ENCODE measurements around the gene BCDIN3D. TPM values are rescaled to one million over a fixed set of nuclear protein-coding genes. Genes with fewer than 3 reads are reported as not detected.
"Not testable (repeated sequence)": the region's sequence is repeated elsewhere in the genome, so short reads cannot be mapped to it uniquely, and the experiment has no call there.

BCDIN3D gene
- total and polyA plus RNA-seq, 4 donors: 1.7 to 4.4 (median 2.1) TPM

DNA sequence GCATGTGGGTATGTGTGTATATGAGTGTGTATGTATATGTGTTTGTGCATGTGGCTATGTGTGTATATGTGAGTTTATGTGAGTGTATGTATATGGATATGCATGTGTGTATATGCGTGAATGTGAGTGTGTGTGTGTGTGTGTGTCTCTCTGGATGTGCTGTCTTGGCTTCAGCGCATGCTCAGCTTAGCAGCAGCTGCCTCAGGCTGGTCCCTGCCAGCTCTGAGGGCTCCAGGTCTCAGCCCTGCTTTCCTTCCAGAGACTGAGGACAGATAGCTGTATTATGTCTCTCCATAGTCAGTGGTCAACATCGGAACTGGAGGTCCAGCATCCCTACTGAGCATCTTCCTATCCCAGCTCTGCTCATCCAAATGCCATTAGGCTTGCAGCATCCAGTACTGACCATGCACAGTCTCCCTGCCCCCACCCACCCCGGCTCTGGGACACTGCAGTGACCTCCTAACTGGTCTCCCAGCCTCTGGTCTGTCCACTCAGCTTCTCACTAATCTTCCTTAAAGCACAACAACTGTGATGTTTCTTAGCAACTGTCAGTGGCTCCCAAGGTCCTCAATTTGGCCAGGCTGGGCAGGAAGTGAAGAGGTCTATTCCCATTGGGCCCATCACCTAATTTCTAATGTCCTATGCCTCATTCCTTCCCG, 38.0 kb upstream of the BCDIN3D start:
- TF ChIP-seq NR2F2 (IDR thresholded peaks at IDR 0.05) (no peak), RAD21 (IDR thresholded peaks at IDR 0.05) (no peak), EGR1 (IDR thresholded peaks at IDR 0.05; ENCODE audit: low read depth in 2 of 2) (no peak), GABPA (IDR thresholded peaks at IDR 0.05 in 1 of 2, conservative IDR thresholded peaks at IDR 0.05 in 1 of 2) (no peak), TAF1 (conservative IDR thresholded peaks at IDR 0.05) (no peak)
- TF ChIP-seq, protein P1, sequence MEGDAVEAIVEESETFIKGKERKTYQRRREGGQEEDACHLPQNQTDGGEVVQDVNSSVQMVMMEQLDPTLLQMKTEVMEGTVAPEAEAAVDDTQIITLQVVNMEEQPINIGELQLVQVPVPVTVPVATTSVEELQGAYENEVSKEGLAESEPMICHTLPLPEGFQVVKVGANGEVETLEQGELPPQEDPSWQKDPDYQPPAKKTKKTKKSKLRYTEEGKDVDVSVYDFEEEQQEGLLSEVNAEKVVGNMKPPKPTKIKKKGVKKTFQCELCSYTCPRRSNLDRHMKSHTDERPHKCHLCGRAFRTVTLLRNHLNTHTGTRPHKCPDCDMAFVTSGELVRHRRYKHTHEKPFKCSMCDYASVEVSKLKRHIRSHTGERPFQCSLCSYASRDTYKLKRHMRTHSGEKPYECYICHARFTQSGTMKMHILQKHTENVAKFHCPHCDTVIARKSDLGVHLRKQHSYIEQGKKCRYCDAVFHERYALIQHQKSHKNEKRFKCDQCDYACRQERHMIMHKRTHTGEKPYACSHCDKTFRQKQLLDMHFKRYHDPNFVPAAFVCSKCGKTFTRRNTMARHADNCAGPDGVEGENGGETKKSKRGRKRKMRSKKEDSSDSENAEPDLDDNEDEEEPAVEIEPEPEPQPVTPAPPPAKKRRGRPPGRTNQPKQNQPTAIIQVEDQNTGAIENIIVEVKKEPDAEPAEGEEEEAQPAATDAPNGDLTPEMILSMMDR (IDR thresholded peaks at IDR 0.05; ENCODE audit: low read depth, low read length, missing input control): no peak
- TF ChIP-seq, protein P2, sequence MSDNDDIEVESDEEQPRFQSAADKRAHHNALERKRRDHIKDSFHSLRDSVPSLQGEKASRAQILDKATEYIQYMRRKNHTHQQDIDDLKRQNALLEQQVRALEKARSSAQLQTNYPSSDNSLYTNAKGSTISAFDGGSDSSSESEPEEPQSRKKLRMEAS (IDR thresholded peaks at IDR 0.05): no peak
- TF ChIP-seq, protein P3, sequence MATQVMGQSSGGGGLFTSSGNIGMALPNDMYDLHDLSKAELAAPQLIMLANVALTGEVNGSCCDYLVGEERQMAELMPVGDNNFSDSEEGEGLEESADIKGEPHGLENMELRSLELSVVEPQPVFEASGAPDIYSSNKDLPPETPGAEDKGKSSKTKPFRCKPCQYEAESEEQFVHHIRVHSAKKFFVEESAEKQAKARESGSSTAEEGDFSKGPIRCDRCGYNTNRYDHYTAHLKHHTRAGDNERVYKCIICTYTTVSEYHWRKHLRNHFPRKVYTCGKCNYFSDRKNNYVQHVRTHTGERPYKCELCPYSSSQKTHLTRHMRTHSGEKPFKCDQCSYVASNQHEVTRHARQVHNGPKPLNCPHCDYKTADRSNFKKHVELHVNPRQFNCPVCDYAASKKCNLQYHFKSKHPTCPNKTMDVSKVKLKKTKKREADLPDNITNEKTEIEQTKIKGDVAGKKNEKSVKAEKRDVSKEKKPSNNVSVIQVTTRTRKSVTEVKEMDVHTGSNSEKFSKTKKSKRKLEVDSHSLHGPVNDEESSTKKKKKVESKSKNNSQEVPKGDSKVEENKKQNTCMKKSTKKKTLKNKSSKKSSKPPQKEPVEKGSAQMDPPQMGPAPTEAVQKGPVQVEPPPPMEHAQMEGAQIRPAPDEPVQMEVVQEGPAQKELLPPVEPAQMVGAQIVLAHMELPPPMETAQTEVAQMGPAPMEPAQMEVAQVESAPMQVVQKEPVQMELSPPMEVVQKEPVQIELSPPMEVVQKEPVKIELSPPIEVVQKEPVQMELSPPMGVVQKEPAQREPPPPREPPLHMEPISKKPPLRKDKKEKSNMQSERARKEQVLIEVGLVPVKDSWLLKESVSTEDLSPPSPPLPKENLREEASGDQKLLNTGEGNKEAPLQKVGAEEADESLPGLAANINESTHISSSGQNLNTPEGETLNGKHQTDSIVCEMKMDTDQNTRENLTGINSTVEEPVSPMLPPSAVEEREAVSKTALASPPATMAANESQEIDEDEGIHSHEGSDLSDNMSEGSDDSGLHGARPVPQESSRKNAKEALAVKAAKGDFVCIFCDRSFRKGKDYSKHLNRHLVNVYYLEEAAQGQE (IDR thresholded peaks at IDR 0.05): no peak
- TF ChIP-seq, protein P4, sequence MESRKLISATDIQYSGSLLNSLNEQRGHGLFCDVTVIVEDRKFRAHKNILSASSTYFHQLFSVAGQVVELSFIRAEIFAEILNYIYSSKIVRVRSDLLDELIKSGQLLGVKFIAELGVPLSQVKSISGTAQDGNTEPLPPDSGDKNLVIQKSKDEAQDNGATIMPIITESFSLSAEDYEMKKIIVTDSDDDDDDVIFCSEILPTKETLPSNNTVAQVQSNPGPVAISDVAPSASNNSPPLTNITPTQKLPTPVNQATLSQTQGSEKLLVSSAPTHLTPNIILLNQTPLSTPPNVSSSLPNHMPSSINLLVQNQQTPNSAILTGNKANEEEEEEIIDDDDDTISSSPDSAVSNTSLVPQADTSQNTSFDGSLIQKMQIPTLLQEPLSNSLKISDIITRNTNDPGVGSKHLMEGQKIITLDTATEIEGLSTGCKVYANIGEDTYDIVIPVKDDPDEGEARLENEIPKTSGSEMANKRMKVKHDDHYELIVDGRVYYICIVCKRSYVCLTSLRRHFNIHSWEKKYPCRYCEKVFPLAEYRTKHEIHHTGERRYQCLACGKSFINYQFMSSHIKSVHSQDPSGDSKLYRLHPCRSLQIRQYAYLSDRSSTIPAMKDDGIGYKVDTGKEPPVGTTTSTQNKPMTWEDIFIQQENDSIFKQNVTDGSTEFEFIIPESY (IDR thresholded peaks at IDR 0.05): no peak
- TF ChIP-seq, protein P5, sequence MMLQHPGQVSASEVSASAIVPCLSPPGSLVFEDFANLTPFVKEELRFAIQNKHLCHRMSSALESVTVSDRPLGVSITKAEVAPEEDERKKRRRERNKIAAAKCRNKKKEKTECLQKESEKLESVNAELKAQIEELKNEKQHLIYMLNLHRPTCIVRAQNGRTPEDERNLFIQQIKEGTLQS (IDR thresholded peaks at IDR 0.05): no peak
- no peaks in the 10 kb centered on the region for H3K9me3 ChIP-seq (ENCODE audit: control insufficient read depth in 4 of 4, low read length in 3 of 4)
- H3K36me3 ChIP-seq (ENCODE audit: control insufficient read depth in 4 of 4, insufficient read depth in 3 of 4, low read depth in 1 of 4, low read length in 3 of 4): no peaks in the 10 kb centered on the region
- no peaks in the 10 kb centered on the region for H3K27me3 ChIP-seq (ENCODE audit: control insufficient read depth in 4 of 4, insufficient read depth in 4 of 4, low read length in 3 of 4)
- WGBS: 86% methylated on average over 5 of the region's 5 CpGs
- no peak overlapping the region for H3K9ac ChIP-seq (ENCODE audit: low read depth in 1 of 2, low read length in 2 of 2)
- H3K4me1 ChIP-seq (ENCODE audit: control insufficient read depth in 4 of 4, insufficient read depth in 4 of 4, low read length in 3 of 4): no peaks in the 10 kb centered on the region
- no peak overlapping the region for H3K27ac ChIP-seq (ENCODE audit: low read depth in 1 of 2, low read length in 2 of 2)
- DNase-seq (ENCODE audit: low spot score): no peak
- no peak overlapping the region for H3K4me3 ChIP-seq (ENCODE audit: low read depth in 1 of 3, low read length in 3 of 3)

DNA sequence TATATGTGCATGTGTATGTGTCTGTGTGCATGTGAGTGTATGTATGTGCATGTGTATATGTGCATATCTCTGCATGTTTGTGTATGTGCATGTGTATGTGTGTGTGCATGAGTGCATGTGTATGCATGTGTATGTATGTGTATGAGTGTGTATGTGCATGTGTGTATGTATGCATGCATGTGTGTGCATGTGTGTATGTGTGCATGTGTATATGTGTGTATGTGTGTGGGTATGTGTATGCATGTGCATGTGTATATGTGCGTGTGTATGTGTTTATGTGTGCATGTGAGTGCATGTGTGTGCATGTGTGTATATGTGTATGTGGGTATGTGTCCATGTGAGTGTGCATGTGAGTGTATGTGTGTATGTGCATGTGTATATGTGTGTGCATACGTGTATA, 36.2 kb upstream of the BCDIN3D start:
- not testable (repeated sequence) for H3K9me3 ChIP-seq (ENCODE audit: control insufficient read depth in 4 of 4, low read length in 3 of 4); H3K27ac ChIP-seq (ENCODE audit: low read depth in 1 of 2, low read length in 2 of 2); H3K9ac ChIP-seq (ENCODE audit: low read depth in 1 of 2, low read length in 2 of 2); H3K36me3 ChIP-seq (ENCODE audit: control insufficient read depth in 4 of 4, insufficient read depth in 3 of 4, low read depth in 1 of 4, low read length in 3 of 4); H3K27me3 ChIP-seq (ENCODE audit: control insufficient read depth in 4 of 4, insufficient read depth in 4 of 4, low read length in 3 of 4); DNase-seq (ENCODE audit: low spot score); H3K4me1 ChIP-seq (ENCODE audit: control insufficient read depth in 4 of 4, insufficient read depth in 4 of 4, low read length in 3 of 4); H3K4me3 ChIP-seq (ENCODE audit: low read depth in 1 of 3, low read length in 3 of 3)
- 94% methylated on average over 2 of the region's 2 CpGs for WGBS
